GM12878 (cell line): ENCODE measurements around the gene PROX2. TPM values are rescaled to one million over a fixed set of nuclear protein-coding genes. Genes with fewer than 3 reads are reported as not detected.

Experiments
- ATAC-seq: fragments of 200-7000 bp; cut with Tn5 transposase; 3 replicates; pipeline ENCODE4 v1.9.1; 2020; ENCODE audit warnings: mild to moderate bottlenecking, moderate library complexity
- BruUV-seq: library from RNA; stranded (reverse); fragments of 400-500 nt; replicated peaks from 2 replicates; lab custom pipeline; 2021; lab: Mats Ljungman, UMichigan
- CTCF ChIA-PET: fragments of 300-600 bp; sonication (Branson Sonifier 250); formaldehyde crosslinking; extraction: SDS; loops from one replicate; lab custom pipeline; 2021; ENCODE audit warnings: inconsistent platforms; lab: Yijun Ruan, JAX
- POLR2A ChIA-PET: fragments of 350-600 bp; formaldehyde crosslinking; extraction: SDS; loops from one replicate; lab custom pipeline; 2021; ENCODE audit warnings: inconsistent platforms; lab: Charles Lee
- RAD21 ChIA-PET: fragments of 300-600 bp; sonication (Branson Sonifier 250); formaldehyde crosslinking; loops from one replicate; lab custom pipeline; 2023; ENCODE audit warnings: antibody characterized with exemption; ENCODE audit not compliant: unreplicated experiment; lab: Charles Lee
- SMC1A ChIA-PET: fragments of 300-600 bp; sonication (Branson Sonifier 250); formaldehyde crosslinking; loops from one replicate; lab custom pipeline; 2023; ENCODE audit not compliant: unreplicated experiment, uncharacterized antibody; lab: Charles Lee
- DNase-seq: peaks from one replicate; pipeline ENCODE4 v3.0.0-alpha.2; 2011; ENCODE audit warnings: low read depth, low spot score
- FAIRE-seq: peaks from 3 replicates; lab custom pipeline; 2011; peaks lifted over from hg19 to GRCh38; lab: Jason Lieb, UNC
- H2AFZ ChIP-seq: 2 replicates; pipeline ENCODE4 v1.6.0; 2011; ENCODE audit warnings: low read depth, low read length, control low read depth; ENCODE audit not compliant: control insufficient read depth
- H3K27ac ChIP-seq: 2 replicates; pipeline ENCODE4 v1.5.1; 2011; ENCODE audit warnings: control low read depth; ENCODE audit not compliant: control insufficient read depth, insufficient read depth
- H3K27me3 ChIP-seq, 2 experiments: replicated peaks in 1 of 2; 2 replicates each; pipeline versions ENCODE4 v1.6.0 to v1.6.1; 2011; ENCODE audit warnings: low read length in 1 of 2; ENCODE audit not compliant: control insufficient read depth in 2 of 2, insufficient read depth in 2 of 2
- H3K36me3 ChIP-seq, 2 experiments: 2 replicates each; pipeline ENCODE4 v1.5.1; 2011; ENCODE audit warnings: low read length in 1 of 2; ENCODE audit not compliant: control insufficient read depth in 2 of 2, insufficient read depth in 2 of 2
- H3K4me1 ChIP-seq: 2 replicates; pipeline ENCODE4 v1.6.1; 2011; ENCODE audit warnings: mild to moderate bottlenecking, low read length, moderate library complexity, mixed read lengths; ENCODE audit not compliant: control insufficient read depth, insufficient read depth
- H3K4me2 ChIP-seq: 2 replicates; pipeline ENCODE4 v1.6.0; 2011; ENCODE audit warnings: control low read depth; ENCODE audit not compliant: control insufficient read depth, insufficient read depth
- H3K4me3 ChIP-seq: fragments of 200-600 bp; sonication (generic); 2 replicates; pipeline ENCODE4 v1.5.1; 2016
- H3K79me2 ChIP-seq: 2 replicates; pipeline ENCODE4 v1.6.0; 2011; ENCODE audit warnings: low read length; ENCODE audit not compliant: control insufficient read depth, insufficient read depth
- H3K9ac ChIP-seq: 2 replicates; pipeline ENCODE4 v1.8.0; 2011; ENCODE audit warnings: low read length, control low read depth, mixed read lengths; ENCODE audit not compliant: control insufficient read depth, insufficient read depth
- H3K9me3 ChIP-seq: replicated peaks from 3 replicates; pipeline ENCODE4 v1.5.1; 2011; ENCODE audit warnings: mild to moderate bottlenecking, low read length; ENCODE audit not compliant: control insufficient read depth, insufficient read depth
- H4K20me1 ChIP-seq: 2 replicates; pipeline ENCODE4 v1.6.0; 2011; ENCODE audit not compliant: control insufficient read depth, insufficient read depth
- CUX1 ChIP-seq: IDR thresholded peaks from 2 replicates; pipeline ENCODE4 v1.6.1; 2012; ENCODE audit warnings: improper control_type of control experiment, low read depth, low read length; ENCODE audit not compliant: insufficient replicate concordance
- HDAC6 ChIP-seq: fragments of 200-600 bp; sonication (generic); IDR thresholded peaks from one replicate; pipeline ENCODE4 v1.8.0; 2017; ENCODE audit warnings: antibody characterized with exemption; ENCODE audit not compliant: unreplicated experiment
- SIN3A ChIP-seq: IDR thresholded peaks from 2 replicates; pipeline ENCODE4 v1.6.1; 2012; ENCODE audit warnings: low read depth, low read length, improper control_type of control experiment
- SMARCA5 ChIP-seq: fragments of 450-650 bp; IDR thresholded peaks from 2 replicates; pipeline ENCODE4 v1.6.1; 2017; ENCODE audit warnings: mild to moderate bottlenecking
- ZSCAN29 ChIP-seq: fragments of 450-650 bp; IDR thresholded peaks from 2 replicates; pipeline ENCODE4 v1.6.1; 2017; ENCODE audit warnings: mild to moderate bottlenecking, moderate library complexity
- WGBS: methylation state at CpG from one replicate; pipeline ENCODE4 v1.1.6; 2016; ENCODE audit warnings: low lambda C conversion rate; ENCODE audit not compliant: insufficient replicate concordance, insufficient coverage; ENCODE audit errors: missing lambda C conversion rate; 5-methylcytosine and 5-hydroxymethylcytosine counted together
- in situ Hi-C: fragments of 300-500 bp; cut with MboI; formaldehyde crosslinking; loops from 9 replicates; pipeline ENCODE4 v1.14.3; 2018; ENCODE audit warnings: mixed read lengths
- intact Hi-C: fragments of 100-400 bp; cut with micrococcal nuclease; formaldehyde crosslinking; loops from one replicate; pipeline ENCODE4 v1.14.2; 2022; ENCODE audit not compliant: unreplicated experiment
- polyA plus RNA-seq, 11 experiments: library from polyadenylated mRNA; depleted of rRNA in 4 of 11; unstranded in 6 of 11; stranded (reverse) in 5 of 11; fragments of >200 nt; fragmentation: Nextera tagmentation in 4 of 11; fragmentation: Illumina TruSeq in 1 of 11; extraction: Ambion mirVana in 4 of 11; extraction: Trizol in 1 of 11; gene quantifications; 1 replicate in 1 of 11; 2 replicates in 10 of 11; pipeline versions ENCODE4 v1.2.1 to v1.2.3, GENCODE V29; 2011 to 2016; ENCODE audit warnings: inconsistent platforms in 2 of 11, missing spikeins in 2 of 11, low read depth in 1 of 11
- total RNA-seq, 4 experiments: library from RNA; depleted of rRNA in 3 of 4; stranded (reverse); fragments of >200 nt in 3 of 4; fragmentation: Illumina TruSeq in 1 of 4; extraction: Trizol in 1 of 4; gene quantifications; 2 replicates each; pipeline versions ENCODE4 v1.2.1 to v1.2.3, GENCODE V29; 2013 to 2021

PROX2 gene
- total and polyA plus RNA-seq, 10 of the 15 experiments (the other 5 are each of a cell fraction or from before 2014, with no cell fraction given): 0.04 to 0.42 (median 0.19) TPM

GRCh38 chr14:74913393-74913910 is 37.5 kb upstream of the PROX2 start:
- no peaks in the 10 kb centered on the region for H3K4me1 ChIP-seq
- H3K79me2 ChIP-seq: no peaks in the 10 kb centered on the region
- CTCF ChIA-PET: interaction anchor here (1.3 to 26.0 kb wide), 2 partner anchors 20 to 55 kb away, joined by 3 to 552 read pairs; no protein-coding TSS in a partner anchor
- H3K9me3 ChIP-seq: no peaks in the 10 kb centered on the region
- no peak overlapping the region for H3K9ac ChIP-seq
- no TSS peak for BruUV-seq
- TF ChIP-seq SMARCA5 (no peak), ZSCAN29 (no peak), SIN3A (no peak), HDAC6 (no peak), CUX1 (no peak)
- H3K4me2 ChIP-seq: no peak overlapping the region
- ATAC-seq (no peak), DNase-seq (no peak), FAIRE-seq (no peak)
- intact Hi-C loops (no loop called here), in situ Hi-C loops (no loop called here)
- no peaks in the 10 kb centered on the region for H3K27me3 ChIP-seq
- SMC1A ChIA-PET: interaction anchor here (0.6 to 1.0 kb wide), 2 partner anchors 31 to 175 kb away, joined by 3 read pairs; no protein-coding TSS in a partner anchor
- H3K4me3 ChIP-seq: no peak overlapping the region
- POLR2A ChIA-PET: no interaction called here
- 40% methylated on average over 5 of the region's 5 CpGs for WGBS
- no peak overlapping the region for H2AFZ ChIP-seq
- H4K20me1 ChIP-seq: no peaks in the 10 kb centered on the region
- RAD21 ChIA-PET: no interaction called here
- no peak overlapping the region for H3K27ac ChIP-seq
- no peaks in the 10 kb centered on the region; a peak in 1 of 4 replicates for H3K36me3 ChIP-seq
